HG03342 (cell line): ENCODE data around the gene LMNB1.
"Not testable (repeated sequence)": the region's sequence is repeated elsewhere in the genome, so short reads cannot be mapped to it uniquely, and the experiment has no call there.

Experiments
- ATAC-seq: cut with Tn5 transposase; IDR thresholded peaks from one replicate; pipeline ENCODE4 v1.9.1; 2021; ENCODE audit warnings: mild to moderate bottlenecking, moderate library complexity; ENCODE audit not compliant: unreplicated experiment

LMNB1 gene

GRCh38 chr5:126778675-126779403 lies 1.9 kb downstream of the LMNB1 start:
- no peak for ATAC-seq

DNA sequence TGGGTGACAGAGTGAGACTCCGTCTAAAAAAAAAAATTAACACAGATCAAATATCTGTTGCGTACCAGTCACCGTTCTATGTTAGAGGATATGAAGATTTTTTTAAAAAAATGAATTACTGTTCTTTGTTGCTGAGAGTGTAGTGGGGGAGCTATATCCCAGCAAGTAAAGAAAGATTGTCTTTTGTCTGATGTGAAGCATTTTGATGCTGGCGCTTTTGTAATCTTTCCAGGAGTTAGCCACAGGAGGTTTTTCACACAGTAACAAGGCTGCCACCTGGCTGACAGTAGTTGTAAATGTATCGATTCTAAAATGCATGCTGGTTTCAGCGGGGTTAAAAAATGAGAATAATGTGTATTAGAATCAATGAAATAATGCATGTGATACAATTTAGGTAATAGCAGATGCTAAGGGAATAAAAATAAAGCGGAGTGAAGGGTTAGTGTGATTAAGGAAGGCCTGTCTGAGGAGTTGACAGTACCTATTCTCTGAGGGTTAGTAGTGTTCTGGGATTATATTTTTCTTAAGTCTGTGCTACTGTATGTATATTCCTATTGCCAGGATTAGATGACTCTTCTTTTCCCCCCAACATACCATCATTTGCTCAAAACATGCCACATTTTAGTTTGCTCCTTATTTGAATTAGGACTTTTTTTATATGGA lies 3.4 kb downstream of the LMNB1 start:
- ATAC-seq: no peak

DNA sequence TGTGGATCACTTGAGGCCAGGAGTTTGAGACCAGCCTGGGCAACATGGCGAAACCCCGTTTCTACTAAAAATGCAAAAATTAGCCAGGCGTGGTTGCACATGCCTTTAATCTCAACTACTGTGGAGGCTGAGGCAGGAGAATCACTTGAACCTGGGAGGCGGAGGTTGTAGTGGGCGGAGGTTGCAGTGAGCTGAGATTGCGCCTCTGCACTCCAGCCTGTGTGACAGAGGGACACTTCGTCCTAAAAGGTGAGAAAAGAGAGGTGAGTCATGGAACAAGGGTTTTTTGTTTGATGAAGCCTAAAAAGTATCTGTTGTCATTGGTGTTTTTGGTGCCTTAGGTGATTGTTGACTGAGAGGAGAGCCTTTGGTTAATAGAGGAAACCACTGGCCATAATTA lies 11.5 kb downstream of the LMNB1 start:
- ATAC-seq: peak; percentile 34

- ATAC-seq: no peak
Measured at GRCh38 chr5:126793097-126793496, 16.2 kb downstream of the LMNB1 start.

- ATAC-seq: not testable (repeated sequence)
Measured at GRCh38 chr5:126793648-126794047, 16.7 kb downstream of the LMNB1 start.

- ATAC-seq: no peak
Measured at GRCh38 chr5:126794157-126794828, 17.4 kb downstream of the LMNB1 start.

GRCh38 chr5:126799780-126800179 lies 22.8 kb downstream of the LMNB1 start:
- ATAC-seq: no peak

- peak; percentile 3 for ATAC-seq
Measured at GRCh38 chr5:126801174-126801991, 24.4 kb downstream of the LMNB1 start.

GRCh38 chr5:126801992-126802294 lies 25.0 kb downstream of the LMNB1 start:
- peak; percentile 43 for ATAC-seq

- no peak for ATAC-seq
Measured at GRCh38 chr5:126805063-126805462, 28.1 kb downstream of the LMNB1 start.

DNA sequence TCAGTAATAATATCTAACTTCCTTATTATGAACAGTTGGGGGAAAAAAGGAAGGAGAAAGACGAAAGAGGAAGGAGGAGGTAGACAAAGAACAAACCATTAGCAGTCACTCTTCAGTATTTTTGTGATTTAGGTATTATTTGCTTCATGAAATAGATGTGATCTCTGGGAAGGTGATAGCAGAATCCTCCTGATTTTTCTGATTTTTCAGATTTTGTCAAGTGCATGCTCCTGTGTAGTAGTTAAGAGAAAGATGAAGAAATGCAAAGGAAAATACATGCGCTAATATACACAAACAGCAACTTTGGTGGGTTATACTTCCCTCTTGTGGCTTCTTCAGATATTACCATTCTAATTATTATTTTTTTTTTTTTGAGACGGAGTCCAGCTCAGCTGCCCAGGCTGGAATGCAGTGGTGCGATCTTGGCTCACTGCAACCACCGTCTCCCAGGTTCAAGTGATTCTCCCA lies 31.6 kb downstream of the LMNB1 start:
- ATAC-seq: peak; percentile 49

DNA sequence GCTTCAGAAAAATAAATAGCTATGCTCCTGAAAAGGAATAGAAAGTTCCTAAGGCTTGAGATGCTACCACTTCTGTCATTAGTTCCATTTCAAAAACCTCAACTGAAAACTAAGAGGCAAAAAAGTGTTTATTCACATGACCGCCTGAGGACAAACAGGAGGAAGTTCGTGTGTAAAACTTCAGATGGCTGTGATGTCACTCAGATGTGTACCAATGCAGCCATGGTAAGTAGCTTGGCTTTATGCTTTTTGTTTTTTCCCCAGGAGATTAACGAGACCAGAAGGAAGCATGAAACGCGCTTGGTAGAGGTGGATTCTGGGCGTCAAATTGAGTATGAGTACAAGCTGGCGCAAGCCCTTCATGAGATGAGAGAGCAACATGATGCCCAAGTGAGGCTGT lies 33.0 kb downstream of the LMNB1 start:
- ATAC-seq: no peak

- no peak for ATAC-seq
Measured at GRCh38 chr5:126810596-126811380, 33.9 kb downstream of the LMNB1 start.

DNA sequence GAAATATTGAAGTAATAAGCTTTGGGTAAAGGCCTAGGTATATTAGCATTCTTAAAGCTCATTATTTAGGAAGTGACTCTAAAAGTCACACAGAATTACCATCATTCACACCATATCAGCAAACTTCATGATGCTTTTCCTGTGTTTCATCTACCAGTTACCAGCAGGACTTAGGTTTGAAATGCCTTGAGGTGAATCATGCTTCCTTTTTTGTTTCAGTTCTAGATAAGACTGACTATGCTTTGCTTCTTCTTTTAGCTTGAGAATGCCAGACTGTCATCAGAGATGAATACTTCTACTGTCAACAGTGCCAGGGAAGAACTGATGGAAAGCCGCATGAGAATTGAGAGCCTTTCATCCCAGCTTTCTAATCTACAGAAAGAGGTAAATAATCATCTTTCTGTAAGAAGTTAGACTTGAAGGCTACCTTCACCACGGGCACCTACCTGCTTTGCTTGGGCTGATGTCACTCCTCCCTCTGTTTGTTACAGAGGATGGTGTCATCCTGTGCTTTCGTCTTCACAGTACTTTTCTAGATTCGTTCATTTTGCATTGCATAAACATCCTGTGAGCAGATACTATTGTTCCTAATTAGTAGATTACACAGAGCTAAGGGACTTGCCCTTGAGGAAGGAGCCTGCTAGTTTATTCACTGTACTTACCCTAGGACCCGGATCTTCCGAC lies 34.7 kb downstream of the LMNB1 start:
- ATAC-seq: no peak

DNA sequence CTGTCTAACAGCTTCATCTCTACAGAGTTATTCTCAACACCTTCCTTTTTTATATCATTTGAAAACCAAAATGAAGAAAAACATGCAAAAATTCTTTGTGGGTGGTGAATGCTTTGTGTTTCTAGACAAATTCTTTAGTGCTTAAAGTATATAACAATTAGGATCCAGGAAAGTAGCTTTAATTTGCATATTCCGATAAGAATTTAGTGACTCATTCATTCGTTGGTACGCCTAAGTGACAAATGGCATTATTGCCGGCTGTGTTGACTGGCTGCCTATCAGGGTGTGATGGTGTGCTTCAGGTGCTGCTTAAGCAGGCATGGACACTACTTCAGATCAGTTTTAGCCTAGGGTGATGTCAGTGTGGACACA lies 35.2 kb downstream of the LMNB1 start:
- no peak for ATAC-seq

GRCh38 chr5:126813799-126814198 lies 36.9 kb downstream of the LMNB1 start:
- not testable (repeated sequence) for ATAC-seq

DNA sequence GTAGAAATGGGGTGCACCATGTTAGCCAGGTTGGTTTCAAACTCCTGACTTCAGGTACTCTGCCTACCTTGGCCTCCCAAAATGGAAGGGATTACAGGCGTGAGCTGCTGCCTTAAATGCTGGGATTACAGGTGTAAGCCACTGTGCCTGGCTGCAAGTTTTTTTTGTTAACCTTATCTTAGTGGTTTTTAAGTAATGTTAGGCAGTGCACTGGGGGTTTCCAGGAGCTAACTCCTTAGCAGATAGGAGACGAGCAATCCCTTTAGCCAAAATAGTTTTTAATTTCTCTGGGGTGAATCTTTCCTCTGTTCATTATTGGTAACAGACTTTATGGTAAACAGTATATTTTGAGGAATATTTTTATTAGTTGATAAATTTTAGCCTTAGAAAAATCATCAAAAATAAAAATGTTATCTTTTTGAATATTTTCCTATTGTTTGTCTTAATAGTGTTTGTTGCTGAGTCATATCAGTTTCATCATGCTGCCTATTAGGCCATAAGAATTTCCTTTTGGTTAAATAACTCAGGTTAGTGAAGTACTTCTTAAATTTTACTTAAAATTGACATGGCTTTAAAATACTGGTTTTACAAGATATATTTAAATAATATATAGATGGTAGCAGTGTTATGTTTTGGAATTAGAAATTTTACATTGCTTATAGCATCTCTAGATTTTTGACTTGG lies 37.9 kb downstream of the LMNB1 start:
- no peak for ATAC-seq

DNA sequence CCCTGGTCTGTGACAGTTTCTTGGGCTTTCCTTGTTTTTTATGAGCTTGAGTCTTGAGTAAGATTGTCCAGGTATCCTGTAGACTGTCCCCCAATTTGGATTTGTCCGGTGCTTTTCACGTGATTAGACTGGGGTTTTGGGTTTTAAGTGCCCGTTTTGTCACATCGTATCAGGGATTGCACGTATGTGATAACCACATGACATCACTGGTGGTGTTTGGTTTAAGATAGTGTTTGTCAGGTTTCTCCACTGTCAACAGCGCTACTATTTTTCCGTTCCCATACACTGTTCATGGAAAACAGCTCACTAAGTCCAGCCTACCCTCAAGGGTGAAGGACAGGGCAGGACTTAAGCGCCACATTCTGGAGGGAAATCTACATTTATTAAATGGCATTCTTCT lies 39.7 kb downstream of the LMNB1 start:
- no peak for ATAC-seq

- ATAC-seq: no peak
Measured at GRCh38 chr5:126818736-126819135, 41.8 kb downstream of the LMNB1 start.
